GM18858 (cell line): ENCODE measurements around the gene SNX8.

ENCODE experiments used
- ATAC-seq: cut with Tn5 transposase; IDR thresholded peaks from one replicate; pipeline ENCODE4 v1.9.1; 2021; ENCODE audit not compliant: unreplicated experiment

The SNX8 gene

DNA sequence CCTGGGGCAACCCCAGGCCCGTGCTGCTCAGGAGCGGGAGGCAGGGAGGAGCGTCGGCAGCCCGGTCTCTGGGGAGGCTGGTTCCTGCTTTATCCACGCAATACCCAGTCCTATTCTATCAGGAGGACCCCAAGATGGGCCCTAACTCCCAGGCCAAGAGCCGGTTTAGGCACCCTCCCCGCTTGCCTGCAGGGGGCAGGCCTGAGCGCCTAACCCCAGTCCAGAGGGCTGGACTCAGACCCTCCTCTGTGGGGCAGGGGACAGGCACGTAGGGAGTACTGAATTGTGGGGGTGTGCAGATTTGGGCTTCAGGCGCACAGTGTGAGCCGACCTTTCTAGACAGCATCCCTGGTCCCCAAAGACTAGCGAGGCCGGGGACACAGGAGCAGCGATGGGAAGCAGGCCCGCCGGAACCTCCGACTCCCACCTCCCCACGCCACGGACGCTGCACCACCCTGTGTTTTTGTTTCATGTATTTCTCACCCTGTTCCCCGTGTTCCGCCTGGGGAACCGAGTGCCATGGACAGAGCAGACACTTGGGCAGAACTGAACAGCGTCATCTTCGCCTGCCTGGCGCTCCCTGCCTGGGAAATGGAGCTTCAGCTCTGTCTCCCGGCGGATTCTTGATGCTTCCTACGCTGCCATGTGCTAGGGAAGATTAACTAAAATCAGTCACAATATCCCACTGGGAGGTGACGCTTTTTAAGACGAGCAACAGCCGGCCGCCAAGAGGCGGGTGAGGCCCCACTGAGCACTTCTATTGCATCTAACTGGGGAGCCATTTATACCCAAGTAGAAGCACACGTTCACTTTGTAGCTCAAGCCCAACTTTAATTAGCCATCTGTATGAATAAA, 66.9 kb downstream of the SNX8 start:
- no peak for ATAC-seq

DNA sequence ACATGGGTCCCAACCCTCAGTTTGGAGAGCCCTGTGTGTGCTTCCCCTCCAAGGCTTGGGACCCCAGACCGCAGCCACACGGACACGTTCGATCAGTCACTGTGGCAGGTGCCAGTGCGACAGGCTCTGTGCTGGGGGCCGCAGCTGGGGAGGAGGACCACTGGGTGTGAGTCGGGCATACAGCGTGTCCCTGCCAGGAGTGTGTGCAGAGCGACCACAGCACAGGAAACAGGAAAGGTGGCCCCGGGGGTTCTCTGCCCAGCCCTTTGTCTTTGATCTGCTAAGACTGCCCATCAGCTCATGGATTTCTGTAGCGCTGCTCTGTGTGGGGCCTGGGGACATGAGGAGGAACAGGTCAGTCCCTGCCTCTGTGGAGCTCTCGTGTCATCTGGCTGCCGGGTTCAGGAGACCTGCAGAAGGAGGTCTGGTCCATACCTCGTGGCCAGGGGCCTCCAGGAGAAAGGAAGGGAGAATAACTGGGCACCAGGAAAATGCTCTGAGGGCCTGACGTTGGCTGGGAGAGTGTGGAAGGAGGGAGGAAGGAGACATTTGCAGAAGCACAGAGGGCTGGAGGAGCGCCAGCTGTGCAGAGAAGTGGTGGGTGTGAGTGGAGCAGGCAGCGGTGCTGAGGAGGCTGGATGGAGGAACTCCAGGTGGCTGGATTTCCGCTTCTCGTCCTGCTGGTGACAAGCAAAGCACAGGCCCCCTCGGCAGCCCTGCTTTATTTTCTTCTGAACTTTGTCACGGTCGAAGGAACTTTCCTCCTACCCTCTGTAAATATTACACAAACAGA, 68.2 kb downstream of the SNX8 start:
- no peak for ATAC-seq

DNA sequence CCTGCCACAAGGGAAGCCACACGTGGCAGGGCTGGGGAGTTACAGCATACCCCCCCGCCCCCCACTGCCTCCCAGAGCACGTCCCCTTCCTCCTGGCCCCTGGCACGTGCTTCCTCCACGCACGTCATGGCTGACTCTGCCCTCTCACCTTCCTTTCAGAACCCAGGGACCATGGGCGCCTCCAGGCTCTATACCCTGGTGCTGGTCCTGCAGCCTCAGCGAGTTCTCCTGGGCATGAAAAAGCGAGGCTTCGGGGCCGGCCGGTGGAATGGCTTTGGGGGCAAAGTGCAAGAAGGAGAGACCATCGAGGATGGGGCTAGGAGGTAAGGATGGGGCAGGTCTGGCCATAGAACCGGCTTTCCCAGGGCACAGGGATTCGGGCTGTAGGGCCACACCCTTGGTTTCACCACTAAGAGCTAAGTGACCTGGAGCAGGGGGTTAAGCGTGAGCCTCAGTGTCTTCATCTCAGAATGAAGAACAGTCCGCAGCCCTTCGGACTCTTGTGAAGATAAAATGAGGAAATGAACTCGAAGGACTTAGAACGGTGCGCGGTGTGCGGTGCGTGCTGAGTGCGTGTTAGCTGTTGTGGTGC, 69.7 kb downstream of the SNX8 start:
- ATAC-seq = no peak

DNA sequence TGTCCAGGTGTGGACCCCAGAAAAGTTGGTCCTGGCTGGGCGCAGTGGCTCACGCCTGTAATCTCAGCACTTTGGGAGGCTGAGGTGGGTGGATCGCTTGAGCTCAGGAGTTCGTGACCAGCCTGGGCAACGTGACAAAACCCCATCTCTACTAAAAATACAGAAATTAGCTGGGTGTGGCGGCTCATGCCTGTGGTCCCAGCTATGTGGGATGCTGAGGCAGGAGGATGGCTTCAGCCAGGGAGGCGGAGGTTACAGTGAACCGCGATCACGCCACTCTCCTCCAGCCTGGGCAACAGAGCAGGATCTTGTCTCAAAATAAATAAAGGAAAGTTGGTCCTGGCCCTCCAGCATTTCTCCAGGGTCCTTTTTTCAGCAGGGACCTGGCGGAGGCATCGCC, 70.8 kb downstream of the SNX8 start:
- no peak for ATAC-seq

DNA sequence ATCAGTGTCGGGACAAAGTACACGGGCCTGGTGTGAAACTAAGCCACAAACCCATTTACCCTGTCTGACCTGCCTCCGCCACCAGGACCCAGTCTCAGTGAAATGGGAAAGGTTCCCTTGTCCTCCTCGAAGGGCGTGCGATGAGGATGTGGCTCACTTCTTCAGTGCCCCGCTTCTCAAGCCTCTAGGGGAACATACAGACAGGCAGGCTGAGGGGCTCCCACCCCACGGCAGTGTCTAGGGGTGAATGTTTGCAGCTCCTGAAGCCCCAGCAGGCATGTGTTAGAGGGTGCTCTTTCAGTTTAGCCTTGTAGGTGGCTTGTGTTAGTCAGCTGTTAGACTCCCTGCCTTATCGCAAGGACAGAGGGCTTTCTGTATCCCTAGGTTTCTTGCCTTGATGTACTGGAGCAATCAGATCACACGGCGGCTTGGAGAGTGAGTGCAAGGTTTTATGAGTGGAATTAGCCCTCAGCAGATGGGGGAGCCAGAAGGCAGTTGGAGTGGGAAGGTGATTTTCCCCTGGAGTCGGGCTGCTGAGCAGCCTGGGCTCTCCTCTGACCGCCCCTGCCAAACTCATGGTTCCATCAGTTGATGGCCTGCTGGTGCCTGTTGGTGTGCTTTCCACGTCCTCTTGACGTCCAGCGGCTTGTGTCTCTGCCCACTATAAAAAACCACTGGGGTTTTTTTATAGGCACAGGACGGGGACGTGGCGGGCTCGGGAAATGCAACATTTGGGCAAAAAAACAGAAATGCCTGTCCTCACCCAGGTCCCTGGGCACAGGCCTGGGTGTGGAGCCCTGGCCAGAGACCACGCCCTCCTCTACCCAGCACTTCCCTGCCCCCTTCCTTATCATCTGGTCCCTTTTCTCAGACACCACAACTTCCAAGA, 71.5 kb downstream of the SNX8 start:
- no peak for ATAC-seq

DNA sequence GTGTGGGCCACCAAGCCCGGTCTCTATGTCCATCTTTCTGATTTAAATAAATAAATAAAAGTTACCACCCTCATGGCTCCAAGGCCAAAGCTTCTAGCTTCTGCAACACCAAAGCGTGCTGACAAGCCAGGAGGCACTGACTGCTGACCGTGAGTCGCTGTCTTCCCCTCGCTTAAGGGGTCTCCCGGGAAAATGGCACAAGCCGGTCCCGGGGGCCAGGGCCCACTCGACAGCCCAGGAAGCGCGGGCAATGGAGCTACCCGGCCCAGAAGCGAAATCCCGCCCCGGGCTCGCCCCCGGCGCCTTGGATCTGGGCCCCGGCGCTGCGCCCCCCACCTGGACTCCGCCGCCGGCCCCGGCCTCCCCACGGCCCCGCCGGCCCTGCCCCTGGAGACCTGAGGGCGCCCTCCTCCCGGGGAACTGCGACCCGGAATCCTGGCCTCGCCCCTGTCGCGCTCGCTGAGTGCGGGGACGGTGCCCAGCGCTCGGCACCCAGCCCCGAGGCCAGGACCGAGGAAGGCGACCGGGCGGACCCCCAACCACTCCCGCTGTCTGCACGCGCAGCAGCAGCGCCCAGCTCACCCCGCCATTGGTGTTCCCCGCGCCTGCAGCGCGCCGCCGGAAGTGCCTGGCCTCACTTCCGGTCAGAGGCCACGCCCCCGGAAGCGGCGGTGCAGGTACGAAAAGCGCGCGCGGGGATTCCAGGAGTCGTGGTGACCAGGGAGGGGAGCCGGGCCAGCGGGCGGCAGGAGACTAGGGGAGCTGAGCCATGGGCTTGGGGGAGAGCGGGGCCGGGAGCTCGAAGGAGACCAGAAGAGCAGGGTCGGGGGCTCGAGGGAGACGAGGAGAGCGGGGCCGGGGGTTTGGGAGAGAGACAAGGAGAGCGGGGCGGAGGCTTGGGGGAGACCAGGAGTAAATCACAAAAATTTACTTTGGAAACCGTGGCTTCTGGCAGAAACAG, 72.4 kb downstream of the SNX8 start, which contains the start of the genes MRM2 and NUDT1:
TSS of gene MRM2 (minus strand) at position 626 of the 961 bp plus-strand sequence. CDS start at position 590, 36 bp downstream.
TSS of gene NUDT1 (plus strand) at position 647 of the 961 bp plus-strand sequence. CDS start 2,349 bp downstream, outside the sequence.
- peak; percentile 43 for ATAC-seq

DNA sequence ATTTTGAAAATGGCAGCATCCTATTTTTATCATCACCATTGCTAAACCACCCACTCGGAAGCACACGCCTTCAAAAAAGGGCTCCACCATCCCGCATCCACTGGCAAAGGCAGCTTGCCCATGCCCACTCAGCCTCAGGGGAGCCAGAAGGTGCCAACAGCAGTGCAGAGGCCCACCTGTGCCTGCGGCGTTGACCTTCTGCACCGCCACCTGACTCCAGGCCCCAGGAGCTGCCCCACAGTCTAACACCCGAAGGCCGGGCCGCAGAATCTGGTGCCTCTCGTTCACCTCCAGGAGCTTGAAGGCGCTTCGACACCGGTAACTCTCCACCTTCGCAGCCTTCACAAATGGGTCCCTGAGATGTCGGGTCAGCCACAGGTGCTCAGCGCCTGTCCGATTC, 75.0 kb downstream of the SNX8 start:
- ATAC-seq = no peak

DNA sequence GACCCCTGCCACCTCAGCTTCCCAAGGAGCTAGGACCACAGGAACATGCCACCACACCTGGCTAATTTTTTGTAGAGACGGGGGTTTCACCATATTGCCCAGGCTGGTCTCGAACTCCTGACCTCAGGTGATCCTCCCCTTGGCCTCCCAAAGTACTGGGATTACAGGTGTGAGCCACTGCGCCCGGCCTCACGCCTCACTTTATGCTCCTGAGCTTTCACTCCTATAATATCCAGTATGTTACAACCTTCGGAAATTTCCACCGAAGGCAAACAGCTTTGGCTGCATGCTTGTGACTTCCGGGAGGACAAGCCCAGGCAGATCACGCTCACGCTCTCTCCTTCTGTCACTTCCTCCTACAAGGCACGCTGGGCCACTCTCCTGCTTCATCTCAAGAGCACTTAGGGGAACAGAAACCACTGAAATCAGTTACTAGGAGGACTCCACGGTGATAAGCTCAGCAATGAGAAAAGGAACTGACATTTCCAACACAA, 77.1 kb downstream of the SNX8 start:
- peak; percentile 75 for ATAC-seq

DNA sequence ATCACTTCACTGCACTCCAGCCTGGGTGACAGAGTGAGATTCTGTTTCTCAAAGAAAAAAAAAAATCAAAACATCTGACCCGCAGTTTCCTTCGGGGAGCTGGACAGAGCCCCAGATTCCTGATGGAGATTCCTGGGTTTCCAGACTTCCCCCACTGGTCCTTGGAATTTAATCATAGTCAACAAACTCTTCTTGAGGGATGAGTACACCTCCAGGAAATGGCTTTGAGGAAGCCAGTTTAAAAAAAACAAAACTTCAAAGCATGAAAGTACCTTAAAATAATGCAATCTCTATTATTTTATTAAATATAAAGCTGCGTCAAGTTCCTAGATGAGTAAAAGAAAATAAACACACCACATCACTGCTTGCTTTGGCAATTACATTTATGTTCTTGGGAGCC, 80.3 kb downstream of the SNX8 start:
- no peak for ATAC-seq

DNA sequence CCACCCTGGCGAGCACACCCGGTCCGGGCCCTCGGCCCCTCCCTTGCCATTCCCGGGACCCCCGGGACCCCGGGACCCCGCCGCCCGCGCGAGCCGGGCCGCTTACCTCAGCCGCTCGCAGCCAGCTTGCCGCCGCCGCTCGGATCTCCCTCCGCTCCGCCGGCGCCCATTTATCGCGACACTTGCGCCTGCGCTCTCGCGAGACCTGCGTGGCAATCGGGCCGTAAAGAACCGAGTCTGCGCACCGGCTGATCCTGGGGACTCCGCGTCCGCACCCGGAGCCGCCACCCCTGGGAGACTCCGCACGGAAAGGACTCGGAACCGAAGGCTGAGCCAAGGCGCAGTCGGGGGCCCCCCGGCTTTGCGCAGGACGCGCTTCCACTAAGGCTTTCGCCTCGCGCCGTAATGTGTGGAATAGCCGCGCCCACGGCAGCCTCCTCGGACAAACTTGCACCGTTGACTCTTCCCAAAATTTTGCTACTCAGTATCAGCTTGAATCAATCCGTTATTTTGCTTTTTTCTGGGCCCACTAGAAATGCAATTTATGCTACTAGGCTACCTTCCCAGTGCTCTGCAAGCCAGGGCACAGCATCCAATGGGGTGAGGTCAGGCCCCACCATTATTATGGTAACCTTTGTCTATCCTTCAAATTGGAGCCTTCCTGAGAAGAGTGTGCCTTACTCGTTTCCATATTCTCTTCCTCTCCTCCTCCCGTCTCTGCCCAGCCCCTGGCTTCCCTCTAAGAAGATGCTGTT, 81.3 kb downstream of the SNX8 start, which contains the start of gene MAD1L1:
TSS of gene MAD1L1 (minus strand) at position 180 of the 755 bp plus-strand sequence. CDS start 2,812 bp downstream, outside the sequence.
- ATAC-seq = peak; percentile 35

DNA sequence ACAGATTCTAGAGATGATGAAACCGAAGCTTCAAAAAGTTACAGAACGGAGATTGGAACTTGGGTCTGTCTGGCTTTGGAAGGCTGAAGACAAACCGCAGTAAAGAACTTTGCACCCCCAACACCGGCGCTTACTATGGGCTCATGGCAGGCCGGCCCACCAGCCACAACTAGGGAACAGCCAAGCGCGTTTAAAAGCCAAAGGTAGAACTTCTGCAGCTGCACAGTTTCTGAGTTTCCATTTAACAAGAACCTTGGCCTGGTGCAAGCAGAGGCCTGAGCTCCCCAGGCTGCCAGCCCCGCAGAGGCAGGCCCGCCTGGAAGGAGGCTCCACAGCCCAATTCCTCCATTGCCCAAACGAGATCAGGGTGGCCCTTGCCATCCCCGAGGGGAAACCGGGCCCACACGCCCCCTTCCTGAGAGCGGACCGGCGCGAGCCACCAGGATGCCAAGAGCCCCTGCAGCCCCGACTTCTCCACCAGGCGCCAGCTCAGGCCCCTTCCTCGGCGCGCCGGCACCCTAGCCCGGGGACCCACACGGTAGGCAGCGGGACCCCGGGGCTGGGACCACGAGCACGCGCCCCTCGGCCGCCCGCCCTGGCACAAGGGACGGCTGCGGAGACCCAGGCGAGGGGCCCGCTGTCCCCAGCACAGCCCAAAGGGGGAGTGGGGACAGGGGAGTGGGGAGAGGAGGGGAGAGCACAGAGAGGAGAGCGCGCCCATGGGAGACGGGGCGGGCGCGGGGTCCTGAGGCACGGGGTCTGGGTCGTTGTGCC, 82.1 kb downstream of the SNX8 start:
- ATAC-seq = no peak

DNA sequence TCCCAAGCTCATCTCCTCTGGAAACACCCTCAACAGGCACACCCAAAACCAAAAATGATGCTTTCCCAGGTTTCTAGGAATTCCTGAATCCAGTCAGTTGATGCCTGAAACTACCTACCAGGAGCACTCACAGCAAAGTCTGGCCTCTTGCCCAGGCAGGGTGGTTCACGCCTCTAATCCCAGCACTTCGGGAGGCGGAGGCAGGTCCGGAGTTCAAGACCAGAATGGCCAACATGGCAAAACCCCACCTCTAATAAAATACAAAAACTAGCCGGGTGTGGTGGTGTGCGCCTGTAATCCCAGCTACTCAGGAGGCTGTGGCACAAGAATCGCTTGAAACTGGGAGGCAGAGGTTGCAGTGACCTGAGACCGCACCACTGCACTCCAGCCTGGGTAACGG, 83.4 kb downstream of the SNX8 start:
- no peak for ATAC-seq

DNA sequence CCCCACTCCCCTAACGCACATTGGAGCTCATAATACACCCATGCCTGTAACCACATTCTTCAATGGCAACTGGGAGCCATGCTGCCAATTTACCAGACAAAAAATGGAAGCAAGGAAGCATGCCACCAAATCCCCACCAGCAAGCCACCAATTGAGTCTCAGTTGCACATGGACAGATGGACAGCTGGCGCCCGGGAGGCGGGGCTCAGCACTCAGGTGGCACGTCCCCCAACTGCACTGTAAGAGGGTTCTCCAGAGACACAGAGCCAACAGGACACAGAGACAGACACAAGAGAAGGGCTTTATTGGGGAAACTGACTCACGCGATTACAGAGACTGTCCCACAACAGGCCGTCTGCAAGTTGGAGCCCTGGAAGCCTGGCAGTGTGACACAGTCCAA, 84.0 kb downstream of the SNX8 start:
- ATAC-seq = no peak

DNA sequence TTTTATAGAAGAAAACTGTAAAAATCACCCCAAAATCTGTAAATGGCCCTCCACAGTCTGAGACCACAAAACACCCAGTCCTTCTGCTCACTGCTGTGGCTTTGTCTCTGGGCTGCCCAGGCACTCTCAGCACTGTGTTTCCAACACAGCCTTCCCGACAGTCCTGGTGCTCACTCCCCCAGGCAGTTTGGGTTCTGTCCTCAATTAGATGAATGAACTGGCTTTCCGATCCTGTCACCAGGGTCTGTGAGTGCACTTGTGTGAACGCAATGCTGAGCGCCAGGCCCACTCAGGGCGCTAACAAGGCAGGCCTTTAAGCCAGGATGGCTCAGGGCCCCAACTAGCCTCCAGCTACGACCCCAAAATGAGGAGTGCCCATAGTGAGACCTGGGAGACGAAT, 84.8 kb downstream of the SNX8 start:
- no peak for ATAC-seq

DNA sequence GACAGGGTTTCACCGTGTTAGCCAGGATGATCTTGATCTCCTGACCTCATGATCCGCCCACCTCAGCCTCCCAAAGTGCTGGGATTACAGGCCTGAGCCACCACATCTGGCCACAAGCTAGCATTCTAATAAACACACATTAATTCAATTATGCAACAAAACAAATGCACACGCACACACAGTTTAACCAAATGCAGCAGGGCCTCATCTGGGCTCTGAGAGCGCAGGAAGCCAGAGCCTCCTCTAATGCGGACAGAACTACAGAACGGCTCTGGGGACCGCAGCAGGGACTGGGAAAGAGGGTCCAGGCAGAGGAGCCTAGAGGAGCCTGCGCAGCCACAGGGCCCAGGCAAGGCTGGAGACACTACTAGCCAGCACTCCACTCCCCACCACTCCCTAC, 85.3 kb downstream of the SNX8 start:
- no peak for ATAC-seq

DNA sequence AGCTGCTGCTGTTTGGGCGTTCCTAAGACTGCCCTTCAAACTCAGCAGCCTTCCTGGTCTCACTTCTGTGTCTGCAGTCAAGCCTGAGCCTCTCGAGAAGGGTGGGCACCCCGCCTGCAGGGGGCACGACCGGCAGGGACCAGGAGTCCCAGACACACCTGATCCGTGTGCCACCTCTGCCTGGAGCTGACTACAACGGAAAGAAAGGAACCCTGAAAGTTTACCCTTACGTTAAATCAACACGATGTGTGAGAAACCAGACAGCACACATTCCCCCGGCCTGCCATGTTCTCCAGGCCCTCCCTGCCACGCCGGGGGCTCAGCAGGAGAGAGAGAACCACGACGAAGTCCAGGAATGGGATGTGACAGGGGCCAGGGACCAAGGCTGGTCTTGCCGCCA, 86.5 kb downstream of the SNX8 start:
- ATAC-seq = no peak

DNA sequence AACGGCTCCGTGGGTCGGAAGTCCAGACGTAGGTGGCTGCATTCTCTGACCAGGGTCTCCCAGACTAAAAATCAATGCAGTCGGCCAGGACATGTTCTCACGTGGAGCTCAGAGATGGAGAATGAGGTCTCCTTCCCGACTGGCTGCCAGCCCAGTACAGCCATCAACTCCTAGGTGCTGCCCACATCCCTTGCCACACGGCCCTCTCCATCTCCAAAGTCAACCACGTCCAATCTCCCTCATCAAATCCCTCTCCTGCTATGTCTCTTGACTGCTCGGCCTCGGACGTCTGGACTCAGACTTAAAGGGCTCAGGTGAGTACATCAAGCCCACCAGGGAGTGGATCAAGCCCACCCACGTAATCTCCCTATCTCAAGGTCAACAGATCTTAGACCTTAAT, 88.4 kb downstream of the SNX8 start:
- no peak for ATAC-seq

DNA sequence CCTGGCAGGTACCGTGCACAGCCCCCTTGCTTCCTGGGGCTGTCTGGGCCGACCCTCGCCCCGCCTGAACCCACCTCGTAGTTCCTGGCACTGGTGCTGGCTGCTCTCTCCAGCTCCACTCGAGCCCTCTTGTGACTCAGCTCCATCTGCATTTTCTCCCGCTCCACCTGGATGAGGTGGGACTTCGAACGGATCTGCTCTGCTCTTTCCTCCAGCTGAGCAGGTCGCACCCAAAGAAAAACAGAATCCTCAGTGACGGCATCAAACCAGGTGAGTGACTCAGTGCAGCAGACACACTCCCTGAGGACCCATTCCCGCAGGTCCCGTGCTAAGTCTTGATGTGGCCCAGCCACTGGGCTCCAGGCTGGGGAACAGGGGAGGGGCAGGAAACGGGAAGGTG, 88.9 kb downstream of the SNX8 start:
- ATAC-seq = no peak
